K562 (cell line): ENCODE measurements around the gene UPP1. TPM values are rescaled to one million over a fixed set of nuclear protein-coding genes. Genes with fewer than 3 reads are reported as not detected.

Source experiments
- ELF2 ChIP-seq: fragments of 250-450 bp; sonication (Bioruptor Pico); IDR thresholded peaks from 2 replicates; pipeline ENCODE4 v1.5.0; 2021; ENCODE audit warnings: mild to moderate bottlenecking
- HNRNPUL1 ChIP-seq: fragments of 200-400 bp; formaldehyde crosslinking; IDR thresholded peaks from 2 replicates; pipeline ENCODE4 v1.6.1; 2017; ENCODE audit warnings: low read length
- JUND ChIP-seq, 2 experiments: IDR thresholded peaks; 2 replicates in 1 of 2; 3 replicates in 1 of 2; pipeline ENCODE4 v1.6.1; 2011; ENCODE audit warnings: borderline replicate concordance in 2 of 2, low read depth in 2 of 2, low read length in 2 of 2, improper control_type of control experiment in 1 of 2, missing biosample characterization in 1 of 2, missing genetic modification characterization in 1 of 2, missing genetic modification reagents in 1 of 2
- MAZ ChIP-seq, 2 experiments: fragments of 450-650 bp in 1 of 2; sonication (generic) in 1 of 2; formaldehyde crosslinking; IDR thresholded peaks in 1 of 2; conservative IDR thresholded peaks in 1 of 2; 2 replicates each; pipeline versions ENCODE4 v1.4.0 to v1.5.0; 2020; ENCODE audit warnings: mild to moderate bottlenecking in 1 of 2, missing genetic modification reagents in 1 of 2
- NR2C2 ChIP-seq, 2 experiments: fragments of 200-800 bp in 1 of 2; sonication (Bioruptor generic) in 1 of 2; sonication (generic) in 1 of 2; formaldehyde crosslinking in 1 of 2; IDR thresholded peaks; 2 replicates each; pipeline versions ENCODE4 v1.6.1 to v1.8.0; 2016 to 2022; ENCODE audit warnings: mild to moderate bottlenecking in 1 of 2, missing compliant biosample characterization in 1 of 2, missing genetic modification characterization in 1 of 2, missing genetic modification reagents in 1 of 2
- PML ChIP-seq: IDR thresholded peaks from 2 replicates; pipeline ENCODE4 v1.6.1; 2012; ENCODE audit warnings: low read length, inconsistent platforms
- POLR2AphosphoS2 ChIP-seq: IDR thresholded peaks from 2 replicates; pipeline ENCODE4 v1.6.1; 2012; ENCODE audit warnings: low read length, improper control_type of control experiment
- TAF1 ChIP-seq: IDR thresholded peaks from 2 replicates; pipeline ENCODE4 v1.6.1; 2011; ENCODE audit warnings: mild to moderate bottlenecking, low read length, moderate library complexity; ENCODE audit not compliant: insufficient read depth, control insufficient read depth, severe bottlenecking; ENCODE audit errors: extremely low read depth
- ZC3H11A ChIP-seq: IDR thresholded peaks from 2 replicates; pipeline ENCODE4 v1.6.1; 2012; ENCODE audit warnings: low read depth, low read length, improper control_type of control experiment
- ZEB2 ChIP-seq: fragments of 450-650 bp; IDR thresholded peaks from 2 replicates; pipeline ENCODE4 v1.6.1; 2016
- ZNF695 ChIP-seq: fragments of 450-650 bp; formaldehyde crosslinking; IDR thresholded peaks from 2 replicates; pipeline ENCODE4 v1.4.0; 2020; ENCODE audit warnings: mild to moderate bottlenecking, moderate library complexity
- ZNF76 ChIP-seq: fragments of 250-450 bp; sonication (Bioruptor Pico); IDR thresholded peaks from 2 replicates; pipeline ENCODE4 v1.4.0; 2020; ENCODE audit warnings: mild to moderate bottlenecking, moderate library complexity, borderline replicate concordance
- polyA plus RNA-seq, 8 experiments: library from polyadenylated mRNA; depleted of rRNA in 4 of 8; stranded (reverse) in 5 of 8; unstranded in 3 of 8; fragments of >200 nt; fragmentation: Nextera tagmentation in 2 of 8; fragmentation: Illumina TruSeq in 1 of 8; extraction: Ambion mirVana in 2 of 8; extraction: Trizol in 1 of 8; gene quantifications; 2 replicates each; pipeline versions ENCODE4 v1.2.1 to v1.2.3, GENCODE V29; 2011 to 2014; ENCODE audit warnings: inconsistent platforms in 1 of 8, missing spikeins in 1 of 8
- total RNA-seq, 7 experiments: library from RNA; depleted of rRNA in 6 of 7; stranded (reverse); fragments of >200 nt in 6 of 7; fragmentation: Illumina TruSeq in 2 of 7; extraction: Trizol in 2 of 7; gene quantifications; 2 replicates each; pipeline versions ENCODE4 v1.2.1 to v1.2.3, GENCODE V29; 2011 to 2021; ENCODE audit warnings: low replicate concordance in 1 of 7
- TF ChIP-seq, protein P1 (sequence below): sonication (generic); formaldehyde crosslinking; IDR thresholded peaks from 2 replicates; pipeline ENCODE4 v1.8.1; 2023; ENCODE audit warnings: mild to moderate bottlenecking, missing genetic modification reagents
- TF ChIP-seq, protein P2 (sequence below): fragments of 450-650 bp; formaldehyde crosslinking; IDR thresholded peaks from 2 replicates; pipeline ENCODE4 v1.4.0; 2020; ENCODE audit warnings: mild to moderate bottlenecking, moderate library complexity
- TF ChIP-seq, protein P3 (sequence below): fragments of 250-450 bp; sonication (Bioruptor Pico); IDR thresholded peaks from 2 replicates; pipeline ENCODE4 v1.8.0; 2021; ENCODE audit warnings: moderate library complexity, mild to moderate bottlenecking, inconsistent platforms

The UPP1 gene
- total and polyA plus RNA-seq, 9 of the 15 experiments (the other 6 are each of a cell fraction or from before 2014, with no cell fraction given): 0.38 to 2.4 (median 0.61) TPM

DNA sequence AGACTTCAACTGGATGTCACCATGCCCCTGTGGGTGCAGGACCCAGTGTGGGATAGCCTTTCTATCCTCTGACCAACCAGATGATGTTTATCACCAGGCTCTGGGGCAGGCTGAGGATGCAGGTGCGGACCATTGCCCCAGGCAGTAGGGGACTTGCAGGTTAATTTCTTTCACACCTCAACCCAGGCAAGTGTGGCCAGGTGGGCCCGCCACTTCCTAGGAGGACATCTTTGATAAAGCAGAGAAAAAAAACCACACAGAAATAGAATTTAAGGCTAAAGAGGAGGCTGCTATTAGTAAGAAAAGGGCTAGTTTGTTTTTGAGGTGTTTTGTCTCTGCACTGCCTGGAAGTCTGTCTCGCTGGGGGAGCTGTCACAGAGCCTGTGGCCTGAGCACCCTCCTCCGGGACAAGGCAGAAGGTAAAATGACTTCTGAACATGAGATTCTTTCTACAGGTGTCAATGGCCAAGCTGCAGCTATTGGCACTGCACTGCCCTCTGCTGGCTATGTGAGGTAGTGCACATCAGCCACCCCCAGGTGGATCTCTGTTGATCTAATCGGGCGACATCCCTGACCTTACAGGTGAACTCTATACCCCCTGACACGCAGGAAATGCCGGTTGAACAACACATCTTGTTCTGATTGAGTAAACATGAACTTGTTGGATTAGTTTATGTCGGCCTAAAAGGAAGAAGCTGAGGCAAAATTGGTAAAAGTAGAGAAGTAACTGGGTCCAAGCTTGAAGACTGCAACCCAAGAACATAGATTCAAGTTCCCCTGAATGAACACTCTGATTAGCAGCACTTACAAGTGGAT is 21.0 kb downstream of the UPP1 start (continued):
- no peak for TF ChIP-seq MAZ (CRISPR knock-in tag; conservative IDR thresholded peaks at IDR 0.05 in 1 of 2, IDR thresholded peaks at IDR 0.05 in 1 of 2)
- no peak for TF ChIP-seq TAF1
- TF ChIP-seq ZNF76: no peak
- TF ChIP-seq JUND (IDR thresholded peaks at IDR 0.05; ENCODE audit: borderline replicate concordance, low read depth, low read length): peak; percentile 32; the same call in 1 of the 2 replicates
- no peak for TF ChIP-seq JUND (tag; IDR thresholded peaks at IDR 0.05; ENCODE audit: borderline replicate concordance, low read depth, low read length)
- no peak for TF ChIP-seq ELF2 (CRISPR knock-in tag)
- TF ChIP-seq ZNF695 (CRISPR knock-in tag): no peak
- no peak for TF ChIP-seq PML
- TF ChIP-seq, protein P1, sequence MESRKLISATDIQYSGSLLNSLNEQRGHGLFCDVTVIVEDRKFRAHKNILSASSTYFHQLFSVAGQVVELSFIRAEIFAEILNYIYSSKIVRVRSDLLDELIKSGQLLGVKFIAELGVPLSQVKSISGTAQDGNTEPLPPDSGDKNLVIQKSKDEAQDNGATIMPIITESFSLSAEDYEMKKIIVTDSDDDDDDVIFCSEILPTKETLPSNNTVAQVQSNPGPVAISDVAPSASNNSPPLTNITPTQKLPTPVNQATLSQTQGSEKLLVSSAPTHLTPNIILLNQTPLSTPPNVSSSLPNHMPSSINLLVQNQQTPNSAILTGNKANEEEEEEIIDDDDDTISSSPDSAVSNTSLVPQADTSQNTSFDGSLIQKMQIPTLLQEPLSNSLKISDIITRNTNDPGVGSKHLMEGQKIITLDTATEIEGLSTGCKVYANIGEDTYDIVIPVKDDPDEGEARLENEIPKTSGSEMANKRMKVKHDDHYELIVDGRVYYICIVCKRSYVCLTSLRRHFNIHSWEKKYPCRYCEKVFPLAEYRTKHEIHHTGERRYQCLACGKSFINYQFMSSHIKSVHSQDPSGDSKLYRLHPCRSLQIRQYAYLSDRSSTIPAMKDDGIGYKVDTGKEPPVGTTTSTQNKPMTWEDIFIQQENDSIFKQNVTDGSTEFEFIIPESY: no peak
- TF ChIP-seq POLR2AphosphoS2: no peak
- TF ChIP-seq ZC3H11A: no peak
- no peak for TF ChIP-seq ZEB2
- TF ChIP-seq, protein P2, sequence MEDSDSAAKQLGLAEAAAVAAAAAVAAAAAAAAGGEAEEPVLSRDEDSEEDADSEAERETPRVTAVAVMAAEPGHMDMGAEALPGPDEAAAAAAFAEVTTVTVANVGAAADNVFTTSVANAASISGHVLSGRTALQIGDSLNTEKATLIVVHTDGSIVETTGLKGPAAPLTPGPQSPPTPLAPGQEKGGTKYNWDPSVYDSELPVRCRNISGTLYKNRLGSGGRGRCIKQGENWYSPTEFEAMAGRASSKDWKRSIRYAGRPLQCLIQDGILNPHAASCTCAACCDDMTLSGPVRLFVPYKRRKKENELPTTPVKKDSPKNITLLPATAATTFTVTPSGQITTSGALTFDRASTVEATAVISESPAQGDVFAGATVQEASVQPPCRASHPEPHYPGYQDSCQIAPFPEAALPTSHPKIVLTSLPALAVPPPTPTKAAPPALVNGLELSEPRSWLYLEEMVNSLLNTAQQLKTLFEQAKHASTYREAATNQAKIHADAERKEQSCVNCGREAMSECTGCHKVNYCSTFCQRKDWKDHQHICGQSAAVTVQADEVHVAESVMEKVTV (CRISPR knock-in tag): peak; percentile 82
- no peak for TF ChIP-seq NR2C2 (CRISPR knock-in tag; IDR thresholded peaks at IDR 0.05)
- TF ChIP-seq NR2C2 (tag; IDR thresholded peaks at IDR 0.05): no peak
- TF ChIP-seq, protein P3, sequence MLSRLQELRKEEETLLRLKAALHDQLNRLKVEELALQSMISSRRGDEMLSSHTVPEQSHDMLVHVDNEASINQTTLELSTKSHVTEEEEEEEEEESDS (CRISPR knock-in tag): no peak
- no peak for TF ChIP-seq HNRNPUL1
